ENCODE results near the gene RBMS1. TPM values are rescaled to one million over a fixed set of nuclear protein-coding genes. Genes with fewer than 3 reads are reported as not detected.
"Not testable (repeated sequence)": the region's sequence is repeated elsewhere in the genome, so short reads cannot be mapped to it uniquely, and the experiment has no call there.

Gene RBMS1
- total RNA-seq, 4 donors from 2014 or later, result 26.3 to 52.5 (median 37.5) TPM

DNA sequence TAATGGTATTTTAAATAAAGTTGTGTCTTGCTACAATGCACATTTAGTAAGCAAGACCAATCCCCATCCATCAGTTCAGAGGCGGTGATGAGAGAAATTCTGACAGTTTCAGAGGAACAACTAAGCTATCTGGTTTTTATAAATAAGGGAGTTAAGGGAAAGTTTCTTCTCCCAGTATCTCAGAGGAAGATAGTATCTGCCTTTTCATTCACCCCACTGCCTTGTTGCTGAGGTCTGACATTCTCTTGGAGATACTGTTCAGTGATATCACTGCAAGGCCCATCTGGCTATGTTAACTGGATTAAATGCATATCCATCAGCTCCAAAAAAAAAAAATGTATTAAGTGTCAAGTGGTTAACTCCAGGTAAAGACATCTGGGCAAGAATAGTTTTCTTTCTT lies 47.9 kb downstream of the RBMS1 start:
- Histone ChIP-seq H3K9me3 (no peaks in the 10 kb centered on the region), H3K4me3 (no peak overlapping the region), H3K4me1 (peaks cover 0 to 8% (median 1%) of the 10 kb centered on the region in 3 donors), H3K27ac (no peak overlapping the region), H3K27me3 (no peaks in the 10 kb centered on the region), H3K36me3 (no peaks in the 10 kb centered on the region)
- no peak for DNase-seq
- TF ChIP-seq CTCF (IDR thresholded peaks at IDR 0.05) (no peak), POLR2A (IDR thresholded peaks at IDR 0.05) (no peak)
- WGBS, 2 donors, result 94 to 100% methylated on average over 1 of the region's 1 CpG
- intact Hi-C loops (cut with DNase I), result no loop called here

- H3K9me3 ChIP-seq, result no peaks in the 10 kb centered on the region
- DNase-seq, result no peak
- no peak overlapping the region for H3K4me3 ChIP-seq
- H3K36me3 ChIP-seq, result peaks cover 0 to 6% (median 0%) of the 10 kb centered on the region in 3 donors
- TF ChIP-seq CTCF (IDR thresholded peaks at IDR 0.05) (no peak), POLR2A (IDR thresholded peaks at IDR 0.05) (no peak)
- no peaks in the 10 kb centered on the region for H3K27me3 ChIP-seq
- no peaks in the 10 kb centered on the region for H3K4me1 ChIP-seq
- no peak overlapping the region for H3K27ac ChIP-seq
- intact Hi-C loops (cut with DNase I), result no loop called here
- WGBS, 2 donors, result 82 to 87% methylated on average over 7 of the region's 7 CpGs
These were observed 51.0 kb downstream of the RBMS1 start for GRCh38 chr2:160442603-160443002.

DNA sequence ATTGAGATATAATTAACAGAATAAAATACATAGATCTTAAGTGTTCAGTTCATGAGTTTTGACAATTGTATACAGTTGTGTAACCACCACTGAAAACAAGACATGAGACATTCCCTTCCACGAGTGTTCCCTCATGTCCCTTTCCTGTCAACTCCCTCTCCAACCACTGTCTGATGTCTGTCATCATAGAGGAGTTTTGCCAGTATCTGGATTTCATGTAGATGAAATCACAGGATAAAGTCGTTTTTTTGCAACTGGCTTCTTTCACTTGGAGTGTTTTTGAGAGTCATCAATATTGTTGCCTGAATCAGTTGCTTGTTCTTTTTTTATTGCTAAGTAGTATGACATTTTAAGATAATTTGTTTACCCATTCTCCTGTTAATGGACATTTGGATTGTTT lies 52.7 kb downstream of the RBMS1 start:
- DNase-seq, result no peak
- H3K9me3 ChIP-seq, result no peaks in the 10 kb centered on the region
- H3K27me3 ChIP-seq, result no peaks in the 10 kb centered on the region
- intact Hi-C loops (cut with DNase I), result no loop called here
- H3K4me3 ChIP-seq, result no peak overlapping the region
- H3K4me1 ChIP-seq, result no peaks in the 10 kb centered on the region
- 49 to 59% methylated on average over 2 of the region's 2 CpGs for WGBS, 2 donors
- H3K27ac ChIP-seq, result no peak overlapping the region
- H3K36me3 ChIP-seq, result peaks cover 0 to 6% (median 0%) of the 10 kb centered on the region in 3 donors
- no peak for TF ChIP-seq CTCF (IDR thresholded peaks at IDR 0.05)
- no peak for TF ChIP-seq POLR2A (IDR thresholded peaks at IDR 0.05)

GRCh38 chr2:160439038-160439437 lies 54.6 kb downstream of the RBMS1 start:
- H3K4me1 ChIP-seq; intact Hi-C loops (cut with DNase I); H3K4me3 ChIP-seq; H3K27me3 ChIP-seq; H3K27ac ChIP-seq; H3K9me3 ChIP-seq; H3K36me3 ChIP-seq; DNase-seq: not testable (repeated sequence)
- no CpG with 5 or more reads among the region's 32 CpGs for WGBS, 2 donors

GRCh38 chr2:160437273-160437672 lies 56.3 kb downstream of the RBMS1 start:
- no peak for DNase-seq
- no peak for TF ChIP-seq CTCF (IDR thresholded peaks at IDR 0.05)
- no peak for TF ChIP-seq POLR2A (IDR thresholded peaks at IDR 0.05)
- no peak overlapping the region for H3K27ac ChIP-seq
- 89 to 99% methylated on average over 4 of the region's 4 CpGs for WGBS, 2 donors
- H3K9me3 ChIP-seq, result no peaks in the 10 kb centered on the region
- intact Hi-C loops (cut with DNase I), result no loop called here
- no peaks in the 10 kb centered on the region for H3K27me3 ChIP-seq
- no peak overlapping the region for H3K4me3 ChIP-seq
- H3K36me3 ChIP-seq, result peaks cover 0 to 6% (median 0%) of the 10 kb centered on the region in 3 donors
- H3K4me1 ChIP-seq, result peaks cover 8 to 26% (median 21%) of the 10 kb centered on the region in 3 donors

Measured in esophagus squamous epithelium (tissue), 5 donors.